Activated T-cell treated with anti-CD3 and anti-CD28 coated beads, Interleukin-2, amount 50 U/mL, for 24 hours (primary cell): ENCODE results near the gene NOXO1.
"Not testable (repeated sequence)": the region's sequence is repeated elsewhere in the genome, so short reads cannot be mapped to it uniquely, and the experiment has no call there.

Source experiments
- DNase-seq: peaks from one replicate; pipeline ENCODE4 v3.0.0-alpha.2; 2020
- H3K27ac Mint-ChIP-seq: 2 replicates; pipeline ENCODE4 v1.8.0; 2020; ENCODE audit warnings: mild to moderate bottlenecking, mixed read lengths
- H3K27me3 Mint-ChIP-seq: 2 replicates; pipeline ENCODE4 v1.8.0; 2020; ENCODE audit warnings: mixed read lengths
- H3K36me3 Mint-ChIP-seq: 2 replicates; pipeline ENCODE4 v1.8.0; 2020; ENCODE audit warnings: low read depth, mixed read lengths
- H3K4me1 Mint-ChIP-seq: 2 replicates; pipeline ENCODE4 v1.8.0; 2020; ENCODE audit warnings: low read depth, mixed read lengths
- H3K4me3 Mint-ChIP-seq: 2 replicates; pipeline ENCODE4 v1.8.0; 2020; ENCODE audit warnings: mild to moderate bottlenecking, moderate library complexity, mixed read lengths
- H3K9me3 Mint-ChIP-seq: 2 replicates; pipeline ENCODE4 v1.8.0; 2020; ENCODE audit warnings: mixed read lengths

The NOXO1 gene

DNA sequence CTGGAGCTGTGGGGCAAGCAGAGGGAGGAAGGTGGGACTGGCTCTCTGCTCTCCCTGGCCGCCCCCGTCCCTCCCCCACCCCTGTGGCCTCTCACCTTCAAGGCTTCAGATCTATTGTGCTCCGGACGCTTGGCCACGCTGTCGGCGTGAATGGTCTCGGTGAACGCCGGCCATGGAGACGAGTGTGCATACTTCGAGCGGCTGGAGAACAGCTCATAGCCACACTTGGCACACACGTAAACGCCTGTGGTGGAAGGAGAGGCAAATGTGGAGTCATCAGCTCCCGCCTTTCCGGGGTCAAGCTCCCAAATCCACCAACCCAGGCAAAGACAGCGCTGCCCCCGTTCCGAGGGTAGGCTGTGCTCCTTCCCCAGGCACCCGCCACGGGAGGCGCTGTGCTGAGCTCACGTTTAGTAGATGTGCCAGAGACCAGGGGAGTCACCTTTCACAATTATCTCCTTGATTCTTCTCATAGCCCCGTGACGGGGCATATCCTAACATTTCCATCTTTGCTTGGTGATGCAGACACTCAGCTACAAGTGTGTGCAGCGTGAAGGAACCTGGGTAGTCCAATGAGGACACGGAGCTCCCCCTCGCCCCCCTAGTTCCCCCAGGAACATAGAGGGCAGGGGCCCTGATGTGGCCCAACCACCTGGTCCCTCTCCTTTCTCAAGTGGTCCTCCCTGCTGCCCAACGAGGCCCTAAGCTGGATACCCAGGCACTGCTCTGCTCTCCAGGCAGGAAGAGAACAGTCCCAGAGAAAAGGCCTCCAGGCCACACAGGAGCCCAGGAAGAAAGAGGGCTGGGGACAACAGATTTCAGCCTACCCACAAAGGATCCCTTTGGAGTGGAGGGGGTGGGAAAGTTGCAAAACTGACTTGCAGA, 39.9 kb downstream of the NOXO1 start:
- H3K27me3 Mint-ChIP-seq: no peaks in the 10 kb centered on the region
- H3K4me1 Mint-ChIP-seq: peaks cover 29% of the 10 kb centered on the region
- no peaks in the 10 kb centered on the region for H3K9me3 Mint-ChIP-seq
- H3K27ac Mint-ChIP-seq: peak overlapping the region; percentile 52
- DNase-seq: no peak
- peaks cover 26% of the 10 kb centered on the region for H3K36me3 Mint-ChIP-seq
- H3K4me3 Mint-ChIP-seq: peak overlapping the region; percentile 92

DNA sequence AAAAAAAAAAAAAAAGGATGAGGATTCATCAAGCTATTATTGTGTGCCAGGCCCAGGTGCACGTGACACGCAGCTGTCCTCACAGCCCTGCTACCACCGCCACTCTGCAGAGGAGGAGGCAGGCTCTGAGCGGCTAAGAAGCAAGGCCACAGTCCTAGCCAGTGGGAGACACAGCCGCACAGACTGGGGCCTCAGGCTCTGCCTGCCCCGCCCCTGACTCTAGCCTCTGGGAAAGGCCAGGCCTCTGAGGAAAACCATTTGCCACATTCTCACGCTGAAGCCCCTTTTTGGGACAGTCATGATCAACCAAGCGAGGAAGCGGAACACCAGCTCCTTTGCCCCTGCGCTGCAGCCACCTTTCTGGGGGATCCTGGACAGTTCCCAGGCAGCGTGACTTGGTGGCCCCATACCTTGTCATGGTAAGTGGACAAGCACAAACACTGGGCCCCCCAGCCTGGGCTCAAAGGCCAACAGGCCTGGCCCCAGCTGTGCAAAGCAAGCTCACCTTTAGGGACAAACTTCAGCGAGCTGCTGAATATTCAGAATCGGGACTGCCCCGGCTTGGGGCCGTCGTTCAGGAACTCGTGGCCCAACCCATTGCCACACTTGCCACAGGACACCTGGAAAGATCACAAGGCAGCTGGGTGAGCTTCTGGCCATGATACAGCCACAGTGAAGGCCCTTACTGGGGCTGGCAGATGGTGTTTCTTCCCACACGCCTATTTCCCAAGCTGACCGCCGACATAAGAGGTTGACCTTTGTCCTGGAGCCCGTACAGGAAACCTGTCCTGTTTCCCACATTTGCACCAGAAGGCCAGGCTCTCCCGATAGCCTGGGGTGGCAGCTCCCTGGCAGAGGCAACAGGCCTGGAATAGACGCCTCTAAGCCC, 40.8 kb downstream of the NOXO1 start:
- no peaks in the 10 kb centered on the region for H3K9me3 Mint-ChIP-seq
- H3K36me3 Mint-ChIP-seq: peaks cover 26% of the 10 kb centered on the region
- H3K27me3 Mint-ChIP-seq: no peaks in the 10 kb centered on the region
- H3K27ac Mint-ChIP-seq: no peak overlapping the region
- H3K4me1 Mint-ChIP-seq: peaks cover 29% of the 10 kb centered on the region
- no peak overlapping the region for H3K4me3 Mint-ChIP-seq
- DNase-seq: no peak

DNA sequence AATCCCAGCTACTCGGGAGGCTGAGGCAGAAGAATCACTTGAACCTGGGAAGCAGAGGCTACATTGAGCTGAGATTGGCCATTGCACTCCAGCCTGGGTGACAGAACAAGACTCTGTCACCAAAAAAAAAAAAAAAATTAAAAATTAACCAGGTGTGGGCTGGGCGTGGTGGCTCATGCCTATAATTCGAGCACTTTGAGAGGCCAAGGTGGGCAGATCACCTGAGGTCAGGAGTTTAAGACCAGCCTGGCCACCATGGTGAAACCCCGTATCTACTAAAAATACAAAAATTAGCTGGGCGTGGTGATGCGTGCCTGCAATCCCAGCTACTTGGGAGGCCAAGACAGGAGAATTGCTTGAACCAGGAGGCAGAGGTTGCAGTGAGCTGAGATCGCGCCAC, 41.4 kb downstream of the NOXO1 start:
- Mint-ChIP-seq H3K4me1 (peaks cover 29% of the 10 kb centered on the region), H3K36me3 (peaks cover 26% of the 10 kb centered on the region)
- not testable (repeated sequence) for H3K4me3 Mint-ChIP-seq, H3K9me3 Mint-ChIP-seq, DNase-seq, H3K27ac Mint-ChIP-seq, H3K27me3 Mint-ChIP-seq

DNA sequence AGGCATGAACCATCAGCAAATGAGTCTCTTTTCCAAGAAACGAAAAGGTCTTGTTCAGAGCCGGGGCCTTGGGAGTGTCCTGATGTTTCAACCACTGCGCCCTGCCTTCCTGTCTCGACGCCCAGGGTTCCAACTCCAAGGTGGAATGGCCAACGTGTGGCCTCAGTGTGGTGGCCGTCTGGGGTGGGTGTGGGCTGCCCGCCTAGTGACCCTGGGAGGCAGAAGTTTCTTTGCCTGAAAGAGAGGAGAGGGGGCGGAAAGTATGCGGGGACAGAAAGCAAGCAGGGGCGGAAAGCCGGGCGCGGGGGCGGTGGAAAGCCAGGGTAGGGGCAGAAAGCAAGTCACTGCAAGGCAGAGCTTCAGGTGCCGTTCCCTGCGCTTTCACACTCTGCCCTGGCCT, 42.4 kb downstream of the NOXO1 start:
- Mint-ChIP-seq H3K36me3 (peaks cover 26% of the 10 kb centered on the region), H3K4me1 (peaks cover 21% of the 10 kb centered on the region), H3K27me3 (no peaks in the 10 kb centered on the region), H3K27ac (no peak overlapping the region), H3K4me3 (no peak overlapping the region), H3K9me3 (no peaks in the 10 kb centered on the region)
- no peak for DNase-seq

DNA sequence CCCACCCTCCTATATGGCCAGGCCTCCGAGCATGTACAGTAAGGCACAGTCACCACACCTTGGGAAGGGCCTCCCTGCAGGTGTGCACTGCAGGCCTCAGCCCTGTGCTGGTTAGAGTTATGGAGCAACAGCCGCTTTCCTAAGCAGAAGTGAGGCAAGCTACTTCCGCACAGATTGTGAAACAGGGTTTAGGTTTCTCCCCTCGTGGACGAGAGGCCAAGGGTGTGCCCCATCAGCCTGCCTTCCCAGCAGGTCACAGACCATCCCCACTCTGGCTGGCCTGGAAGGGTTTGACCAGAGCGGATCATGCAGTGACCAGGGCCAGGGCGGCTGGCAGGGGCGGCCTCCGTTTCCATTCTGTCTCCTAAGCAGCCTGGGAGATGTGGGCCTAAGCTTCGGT, 43.0 kb downstream of the NOXO1 start:
- H3K27ac Mint-ChIP-seq: no peak overlapping the region
- DNase-seq: no peak
- no peaks in the 10 kb centered on the region for H3K27me3 Mint-ChIP-seq
- peaks cover 15% of the 10 kb centered on the region for H3K4me1 Mint-ChIP-seq
- peaks cover 26% of the 10 kb centered on the region for H3K36me3 Mint-ChIP-seq
- no peak overlapping the region for H3K4me3 Mint-ChIP-seq
- H3K9me3 Mint-ChIP-seq: no peaks in the 10 kb centered on the region

DNA sequence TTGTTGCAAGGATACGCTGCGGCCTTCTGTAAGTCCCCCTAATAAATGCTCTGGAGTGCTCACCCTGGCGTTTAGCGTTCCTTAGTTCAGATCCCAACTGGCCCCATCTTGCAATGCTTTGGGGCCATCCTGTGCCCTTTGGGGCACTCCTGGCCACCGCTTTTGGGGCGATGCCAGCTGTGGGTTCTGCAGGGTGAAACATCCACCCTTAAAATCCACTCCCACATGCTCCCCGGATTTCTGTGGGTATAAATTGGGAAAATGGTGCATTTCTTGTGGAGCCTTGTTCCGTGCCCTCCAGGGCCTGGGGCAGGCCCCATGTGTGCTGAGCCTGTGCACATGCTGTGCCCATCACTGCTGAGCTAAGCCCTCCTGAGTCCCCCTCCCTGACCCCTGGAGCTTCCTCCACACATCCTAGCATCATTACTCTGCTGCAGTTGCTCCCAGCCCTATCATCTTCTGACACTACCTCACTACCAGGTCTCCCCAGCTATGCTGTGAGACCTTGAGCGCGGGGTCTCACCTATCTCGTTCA, 44.3 kb downstream of the NOXO1 start:
- no peak overlapping the region for H3K27ac Mint-ChIP-seq
- DNase-seq: no peak
- no peaks in the 10 kb centered on the region for H3K9me3 Mint-ChIP-seq
- H3K4me3 Mint-ChIP-seq: no peak overlapping the region
- no peaks in the 10 kb centered on the region for H3K27me3 Mint-ChIP-seq
- peaks cover 9% of the 10 kb centered on the region for H3K4me1 Mint-ChIP-seq
- H3K36me3 Mint-ChIP-seq: peaks cover 24% of the 10 kb centered on the region

DNA sequence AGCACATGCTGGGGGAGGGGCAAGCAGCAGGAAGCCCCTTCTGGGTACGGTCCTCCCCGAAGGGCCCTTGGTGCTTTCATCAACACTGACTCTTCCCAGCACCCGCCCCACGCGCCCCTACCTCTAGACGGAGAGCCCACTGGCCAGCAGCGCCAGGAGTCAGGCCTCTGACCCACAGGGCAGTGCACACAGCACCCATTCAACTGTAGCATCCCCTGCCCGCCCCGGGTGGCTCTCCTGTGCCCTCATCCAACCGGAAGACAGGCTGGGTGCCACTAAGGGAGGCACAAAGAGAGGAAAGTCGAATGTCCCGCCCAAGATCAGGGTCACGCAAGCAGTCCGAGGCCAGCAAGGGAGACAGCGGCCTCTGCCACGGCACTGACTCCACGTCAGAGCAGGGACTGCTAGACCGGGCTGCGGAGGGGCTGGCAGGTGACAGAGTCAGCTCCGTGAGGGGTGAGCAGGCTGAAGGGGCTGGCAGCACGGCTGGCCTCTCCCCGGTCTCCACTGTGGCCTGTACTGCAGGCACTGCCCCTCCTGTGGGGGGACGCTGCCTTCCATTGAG, 48.1 kb downstream of the NOXO1 start:
- Mint-ChIP-seq H3K27me3 (peaks cover 7% of the 10 kb centered on the region), H3K27ac (no peak overlapping the region), H3K9me3 (no peaks in the 10 kb centered on the region), H3K4me1 (peaks cover 2% of the 10 kb centered on the region), H3K4me3 (no peak overlapping the region), H3K36me3 (peaks cover 7% of the 10 kb centered on the region)
- DNase-seq: no peak

DNA sequence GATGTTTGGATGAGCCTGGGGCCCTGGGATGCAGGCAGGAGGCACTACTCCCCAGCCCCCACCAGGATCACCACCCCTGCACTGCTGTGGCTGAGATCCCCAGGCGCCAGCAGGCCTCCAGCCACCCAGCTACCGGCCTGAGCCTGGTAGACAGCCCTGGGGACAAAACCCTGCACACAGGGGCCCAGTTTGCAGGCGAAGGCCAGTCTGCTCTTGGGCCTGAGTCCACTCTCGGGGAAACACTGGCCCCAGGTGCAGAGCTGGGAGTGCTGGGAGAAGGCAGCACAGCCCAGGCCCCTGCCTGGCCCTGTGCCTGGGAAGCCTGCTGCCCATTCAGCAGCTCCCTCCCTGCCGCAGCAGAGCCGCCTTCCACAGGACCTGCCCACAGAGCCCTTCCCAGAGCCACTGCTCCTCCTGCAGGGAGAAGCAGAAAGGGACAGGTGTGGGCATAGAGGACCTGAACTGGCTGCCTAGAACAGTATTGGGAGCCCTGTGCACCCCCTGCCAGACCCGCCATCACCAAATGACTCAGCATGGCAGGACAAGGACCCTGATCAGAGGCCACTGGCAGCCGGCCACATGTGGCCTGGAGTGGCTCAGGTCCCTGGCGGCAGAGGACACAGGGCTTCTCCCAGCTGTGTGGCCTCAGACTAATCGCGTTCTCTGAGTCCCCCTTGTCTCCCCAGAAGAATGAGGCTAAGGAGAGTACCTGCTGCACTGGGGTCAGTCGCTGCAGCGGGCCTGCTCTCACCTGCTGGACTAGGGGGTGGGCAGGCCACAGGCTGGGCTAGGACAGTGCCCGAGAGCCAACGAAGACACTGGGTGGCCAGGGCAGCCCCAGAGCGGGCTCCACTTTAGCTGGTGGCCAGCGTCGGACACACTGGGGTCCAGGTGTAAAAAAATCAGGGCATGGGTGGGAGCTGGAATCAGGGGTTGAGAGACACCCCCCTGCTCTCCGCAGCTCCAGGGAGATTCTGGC, 48.9 kb downstream of the NOXO1 start:
- Mint-ChIP-seq H3K4me1 (peaks cover 2% of the 10 kb centered on the region), H3K36me3 (peaks cover 4% of the 10 kb centered on the region), H3K4me3 (no peak overlapping the region), H3K9me3 (no peaks in the 10 kb centered on the region), H3K27ac (no peak overlapping the region), H3K27me3 (peaks cover 7% of the 10 kb centered on the region)
- no peak for DNase-seq

DNA sequence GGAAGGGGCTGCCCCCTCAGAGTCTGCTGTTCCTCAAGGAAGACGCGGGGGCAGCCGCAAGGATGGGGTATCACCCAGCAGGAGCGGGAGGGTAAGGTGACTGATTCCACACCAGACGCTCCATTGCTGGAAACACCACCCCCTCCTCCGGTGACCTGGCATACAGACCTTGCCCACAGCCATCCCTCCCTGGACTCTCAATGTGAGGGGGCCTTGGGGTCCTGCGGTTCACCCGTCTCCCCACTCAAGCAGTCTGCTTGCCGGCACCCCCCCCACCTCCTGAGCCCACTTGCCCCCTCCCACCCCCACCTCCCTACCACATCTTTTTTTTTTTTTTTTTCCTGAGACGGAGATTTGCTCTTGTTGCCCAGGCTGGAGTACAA, 50.9 kb downstream of the NOXO1 start:
- no peak overlapping the region for H3K4me3 Mint-ChIP-seq
- H3K9me3 Mint-ChIP-seq: no peaks in the 10 kb centered on the region
- peaks cover 2% of the 10 kb centered on the region for H3K4me1 Mint-ChIP-seq
- H3K27me3 Mint-ChIP-seq: peaks cover 7% of the 10 kb centered on the region
- H3K36me3 Mint-ChIP-seq: no peaks in the 10 kb centered on the region
- H3K27ac Mint-ChIP-seq: no peak overlapping the region
- no peak for DNase-seq

DNA sequence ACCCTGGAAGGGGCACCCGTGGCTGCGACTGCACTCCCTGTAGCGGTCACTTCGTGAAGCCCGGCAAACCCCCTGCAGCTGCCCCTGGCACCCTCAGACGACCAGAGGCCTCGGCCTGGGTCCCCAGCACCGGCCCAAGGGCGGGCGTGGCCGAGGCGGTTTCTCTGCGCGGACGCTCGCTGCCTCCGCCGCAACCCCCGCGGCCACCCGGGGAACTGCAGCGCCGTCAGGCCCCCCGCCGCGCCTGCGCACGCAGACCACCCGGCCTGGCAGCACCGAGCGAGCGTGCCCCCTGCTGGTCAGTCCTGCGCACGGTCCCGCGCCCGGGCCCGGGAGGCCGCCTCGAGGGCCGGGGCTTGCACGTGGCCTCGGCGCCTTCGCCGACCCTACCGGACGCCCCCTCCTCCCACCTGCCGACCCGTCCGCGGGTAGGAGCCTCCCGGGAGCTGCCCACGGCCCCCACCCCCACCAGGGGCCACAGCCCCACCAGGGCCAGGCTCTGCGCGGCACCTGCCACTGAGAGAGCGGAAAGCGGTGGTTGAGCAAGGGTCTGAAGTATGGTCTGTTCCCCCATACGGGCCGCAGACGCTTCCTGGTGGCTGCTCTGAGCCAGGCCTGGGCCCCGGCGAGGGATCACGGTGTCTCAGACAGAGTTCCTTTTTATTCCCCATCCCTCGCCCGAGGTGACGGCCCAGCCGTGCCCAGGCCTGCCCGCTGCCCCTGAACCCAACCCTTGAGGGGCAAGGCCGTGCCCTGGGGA, 51.5 kb downstream of the NOXO1 start:
- no peaks in the 10 kb centered on the region for H3K36me3 Mint-ChIP-seq
- no peaks in the 10 kb centered on the region for H3K9me3 Mint-ChIP-seq
- peak; percentile 98 for DNase-seq
- peaks cover 2% of the 10 kb centered on the region for H3K4me1 Mint-ChIP-seq
- peaks cover 7% of the 10 kb centered on the region for H3K27me3 Mint-ChIP-seq
- no peak overlapping the region for H3K27ac Mint-ChIP-seq
- H3K4me3 Mint-ChIP-seq: peak overlapping the region; percentile 62

DNA sequence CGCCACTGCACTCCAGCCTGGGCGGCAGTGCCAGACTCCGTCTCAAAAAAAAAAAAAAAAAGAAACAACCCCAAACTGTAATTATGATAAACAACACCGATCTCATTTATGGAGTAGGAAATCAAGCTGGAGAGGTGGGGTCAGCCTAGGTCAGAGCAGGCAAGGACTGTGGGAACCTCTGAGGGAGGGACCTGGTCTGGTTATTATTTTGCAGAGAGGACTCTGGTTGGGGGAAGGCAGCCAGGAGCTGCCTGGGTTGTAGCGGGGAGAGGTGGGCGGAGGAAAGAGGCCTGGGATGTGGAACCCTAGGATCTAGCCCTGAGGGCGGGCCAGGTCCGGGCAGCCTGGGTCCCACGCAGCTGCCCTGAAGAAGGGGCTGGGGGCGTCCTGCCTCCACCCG, 52.2 kb downstream of the NOXO1 start:
- H3K4me3 Mint-ChIP-seq: peak overlapping the region; percentile 62
- no peaks in the 10 kb centered on the region for H3K9me3 Mint-ChIP-seq
- no peaks in the 10 kb centered on the region for H3K36me3 Mint-ChIP-seq
- H3K27me3 Mint-ChIP-seq: peaks cover 7% of the 10 kb centered on the region
- DNase-seq: no peak
- peaks cover 2% of the 10 kb centered on the region for H3K4me1 Mint-ChIP-seq
- H3K27ac Mint-ChIP-seq: peak overlapping the region; percentile 66
